K562 (cell line): ENCODE measurements around the gene AP3S2. TPM values are rescaled to one million over a fixed set of nuclear protein-coding genes. Genes with fewer than 3 reads are reported as not detected.
A peak's percentile ranks its signal among the peaks of the same experiment; 100 is the strongest.

Experiments used
- ARID1B ChIP-seq: fragments of 450-650 bp; IDR thresholded peaks from 2 replicates; pipeline ENCODE4 v1.6.1; 2016; ENCODE audit warnings: antibody characterized with exemption, mild to moderate bottlenecking, inconsistent platforms
- FOSL1 ChIP-seq: fragments of 200-800 bp; sonication (Bioruptor generic); conservative IDR thresholded peaks from 2 replicates; pipeline ENCODE4 v1.6.1; 2016; ENCODE audit warnings: missing genetic modification characterization, missing compliant biosample characterization
- KDM1A ChIP-seq, 2 experiments: fragments of 450-650 bp; IDR thresholded peaks; 2 replicates each; pipeline ENCODE4 v1.6.1; 2016; ENCODE audit warnings: mild to moderate bottlenecking in 2 of 2
- LARP7 ChIP-seq: fragments of 450-650 bp; IDR thresholded peaks from 2 replicates; pipeline ENCODE4 v1.6.1; 2016
- MAZ ChIP-seq, 2 experiments: fragments of 450-650 bp in 1 of 2; sonication (generic) in 1 of 2; formaldehyde crosslinking; IDR thresholded peaks in 1 of 2; conservative IDR thresholded peaks in 1 of 2; 2 replicates each; pipeline versions ENCODE4 v1.4.0 to v1.5.0; 2020; ENCODE audit warnings: mild to moderate bottlenecking in 1 of 2, missing genetic modification reagents in 1 of 2
- MBD1 ChIP-seq: fragments of 250-450 bp; sonication (Bioruptor Pico); IDR thresholded peaks from 2 replicates; pipeline ENCODE4 v1.8.0; 2022; ENCODE audit warnings: inconsistent platforms
- MTA3 ChIP-seq: fragments of 450-650 bp; formaldehyde crosslinking; IDR thresholded peaks from 2 replicates; pipeline ENCODE4 v1.6.1; 2017; ENCODE audit warnings: mild to moderate bottlenecking, borderline replicate concordance
- NELFE ChIP-seq: IDR thresholded peaks from 2 replicates; pipeline ENCODE4 v1.6.1; 2011; ENCODE audit warnings: mild to moderate bottlenecking; ENCODE audit not compliant: insufficient read depth, insufficient read length
- POLR3A ChIP-seq: IDR thresholded peaks from 2 replicates; pipeline ENCODE4 v1.6.1; 2011; ENCODE audit warnings: borderline replicate concordance, mild to moderate bottlenecking, moderate library complexity; ENCODE audit not compliant: insufficient read length, insufficient read depth; ENCODE audit errors: extremely low read depth
- REST ChIP-seq, 2 experiments: fragments of 450-650 bp; formaldehyde crosslinking in 1 of 2; IDR thresholded peaks; 2 replicates each; pipeline versions ENCODE4 v1.4.0 to v1.6.1; 2014 to 2020; ENCODE audit warnings: mild to moderate bottlenecking in 2 of 2, borderline replicate concordance in 1 of 2, low read depth in 1 of 2
- TARDBP ChIP-seq: fragments of 450-650 bp; IDR thresholded peaks from 2 replicates; pipeline ENCODE4 v1.6.1; 2016
- TCF7L2 ChIP-seq: fragments of 150-350 bp; IDR thresholded peaks from 2 replicates; pipeline ENCODE4 v1.6.1; 2016; ENCODE audit warnings: low read depth, mild to moderate bottlenecking, low read length, moderate library complexity
- TFAM ChIP-seq: fragments of 250-450 bp; sonication (Bioruptor Pico); conservative IDR thresholded peaks from 2 replicates; pipeline ENCODE4 v1.5.0; 2021; ENCODE audit warnings: mild to moderate bottlenecking, moderate library complexity
- TRIM24 ChIP-seq, 2 experiments: fragments of 450-650 bp; IDR thresholded peaks; 2 replicates each; pipeline ENCODE4 v1.6.1; 2016
- ZBTB5 ChIP-seq: fragments of 450-650 bp; IDR thresholded peaks from 2 replicates; pipeline ENCODE4 v1.6.1; 2017; ENCODE audit warnings: antibody characterized with exemption
- ZNF124 ChIP-seq: sonication (generic); formaldehyde crosslinking; IDR thresholded peaks from 2 replicates; pipeline ENCODE4 v1.8.1; 2022; ENCODE audit warnings: missing genetic modification reagents
- polyA plus RNA-seq, 8 experiments: library from polyadenylated mRNA; depleted of rRNA in 4 of 8; stranded (reverse) in 5 of 8; unstranded in 3 of 8; fragments of >200 nt; fragmentation: Nextera tagmentation in 2 of 8; fragmentation: Illumina TruSeq in 1 of 8; extraction: Ambion mirVana in 2 of 8; extraction: Trizol in 1 of 8; gene quantifications; 2 replicates each; pipeline versions ENCODE4 v1.2.1 to v1.2.3, GENCODE V29; 2011 to 2014; ENCODE audit warnings: inconsistent platforms in 1 of 8, missing spikeins in 1 of 8
- total RNA-seq, 7 experiments: library from RNA; depleted of rRNA in 6 of 7; stranded (reverse); fragments of >200 nt in 6 of 7; fragmentation: Illumina TruSeq in 2 of 7; extraction: Trizol in 2 of 7; gene quantifications; 2 replicates each; pipeline versions ENCODE4 v1.2.1 to v1.2.3, GENCODE V29; 2011 to 2021; ENCODE audit warnings: low replicate concordance in 1 of 7

The AP3S2 gene
- total and polyA plus RNA-seq, 9 of the 15 experiments (the other 6 are each of a cell fraction or from before 2014, with no cell fraction given): 16.4 to 54.1 (median 37.4) TPM

- TF ChIP-seq REST (IDR thresholded peaks at IDR 0.05; ENCODE audit: borderline replicate concordance) (peak; percentile 93), REST (CRISPR knock-in tag; IDR thresholded peaks at IDR 0.05; ENCODE audit: low read depth) (peak; percentile 90), POLR3A (no peak), ZBTB5 (no peak), ZNF124 (CRISPR knock-in tag) (no peak), ARID1B (peak; percentile 57; the same call in 1 of the 2 replicates), TFAM (CRISPR knock-in tag) (no peak), TCF7L2 (no peak), NELFE (no peak), TARDBP (no peak), KDM1A (IDR thresholded peaks at IDR 0.05) (no peak), FOSL1 (tag) (peak; percentile 90), LARP7 (no peak), MBD1 (CRISPR knock-in tag) (peak; percentile 82; the same call in 1 of the 2 replicates), TRIM24 (IDR thresholded peaks at IDR 0.05) (no peak), MAZ (CRISPR knock-in tag; conservative IDR thresholded peaks at IDR 0.05 in 1 of 2, IDR thresholded peaks at IDR 0.05 in 1 of 2) (peak in 1 of 2 experiments; percentile 99; a peak in 2 of 4 replicates), MTA3 (peak; percentile 42; the same call in 1 of the 2 replicates)
Observed at GRCh38 chr15:89781891-89782618, 111.7 kb downstream of the AP3S2 start (continued).
